ENCODE data around the gene PGAM2.

PGAM2 gene

GRCh38 chr7:44099669-44100068, 34.3 kb upstream of the PGAM2 start:
- Histone ChIP-seq H3K36me3 (ENCODE audit: insufficient read depth, low read length) (no peaks in the 10 kb centered on the region), H3K4me3 (ENCODE audit: low read length) (no peak overlapping the region), H3K9me3 (ENCODE audit: low read length) (no peaks in the 10 kb centered on the region), H3K27me3 (ENCODE audit: insufficient read depth, low read length) (peaks cover 4% of the 10 kb centered on the region), H2AFZ (ENCODE audit: low read depth, low read length) (no peak overlapping the region), H3K4me1 (ENCODE audit: insufficient read depth, low read length) (peaks cover 9% of the 10 kb centered on the region)

- Histone ChIP-seq H3K27me3 (ENCODE audit: insufficient read depth, low read length) (peaks cover 4% of the 10 kb centered on the region), H3K4me1 (ENCODE audit: insufficient read depth, low read length) (peaks cover 9% of the 10 kb centered on the region), H3K36me3 (ENCODE audit: insufficient read depth, low read length) (no peaks in the 10 kb centered on the region), H3K4me3 (ENCODE audit: low read length) (no peak overlapping the region), H2AFZ (ENCODE audit: low read depth, low read length) (no peak overlapping the region), H3K9me3 (ENCODE audit: low read length) (no peaks in the 10 kb centered on the region)
These were observed 33.0 kb upstream of the PGAM2 start for GRCh38 chr7:44098092-44099068.

- no peak overlapping the region for H2AFZ ChIP-seq (ENCODE audit: low read depth, low read length)
- H3K27me3 ChIP-seq (ENCODE audit: insufficient read depth, low read length): no peaks in the 10 kb centered on the region
- H3K4me1 ChIP-seq (ENCODE audit: insufficient read depth, low read length): peaks cover 9% of the 10 kb centered on the region
- no peak overlapping the region for H3K4me3 ChIP-seq (ENCODE audit: low read length)
- no peaks in the 10 kb centered on the region for H3K36me3 ChIP-seq (ENCODE audit: insufficient read depth, low read length)
- no peaks in the 10 kb centered on the region for H3K9me3 ChIP-seq (ENCODE audit: low read length)
These were observed 31.9 kb upstream of the PGAM2 start for GRCh38 chr7:44097064-44097932.

- no peak overlapping the region for H2AFZ ChIP-seq (ENCODE audit: low read depth, low read length)
- no peak overlapping the region for H3K4me3 ChIP-seq (ENCODE audit: low read length)
- H3K27me3 ChIP-seq (ENCODE audit: insufficient read depth, low read length): no peaks in the 10 kb centered on the region
- peaks cover 9% of the 10 kb centered on the region for H3K4me1 ChIP-seq (ENCODE audit: insufficient read depth, low read length)
- H3K9me3 ChIP-seq (ENCODE audit: low read length): no peaks in the 10 kb centered on the region
- H3K36me3 ChIP-seq (ENCODE audit: insufficient read depth, low read length): no peaks in the 10 kb centered on the region
These were observed 31.0 kb upstream of the PGAM2 start for GRCh38 chr7:44096326-44096881.

- Histone ChIP-seq H3K9me3 (ENCODE audit: low read length) (no peaks in the 10 kb centered on the region), H3K36me3 (ENCODE audit: insufficient read depth, low read length) (no peaks in the 10 kb centered on the region), H3K4me1 (ENCODE audit: insufficient read depth, low read length) (peaks cover 8% of the 10 kb centered on the region), H3K27me3 (ENCODE audit: insufficient read depth, low read length) (no peaks in the 10 kb centered on the region), H2AFZ (ENCODE audit: low read depth, low read length) (no peak overlapping the region), H3K4me3 (ENCODE audit: low read length) (no peak overlapping the region)
These were observed 30.4 kb upstream of the PGAM2 start for GRCh38 chr7:44095781-44096180.

- Histone ChIP-seq H3K4me3 (ENCODE audit: low read length) (no peak overlapping the region), H3K36me3 (ENCODE audit: insufficient read depth, low read length) (no peaks in the 10 kb centered on the region), H3K9me3 (ENCODE audit: low read length) (no peaks in the 10 kb centered on the region), H3K27me3 (ENCODE audit: insufficient read depth, low read length) (no peaks in the 10 kb centered on the region), H3K4me1 (ENCODE audit: insufficient read depth, low read length) (peaks cover 5% of the 10 kb centered on the region), H2AFZ (ENCODE audit: low read depth, low read length) (no peak overlapping the region)
These were observed 29.7 kb upstream of the PGAM2 start for GRCh38 chr7:44094883-44095592.

GRCh38 chr7:44094365-44094764, 29.0 kb upstream of the PGAM2 start:
- Histone ChIP-seq H3K9me3 (ENCODE audit: low read length) (no peaks in the 10 kb centered on the region), H2AFZ (ENCODE audit: low read depth, low read length) (no peak overlapping the region), H3K36me3 (ENCODE audit: insufficient read depth, low read length) (no peaks in the 10 kb centered on the region), H3K4me3 (ENCODE audit: low read length) (no peak overlapping the region), H3K27me3 (ENCODE audit: insufficient read depth, low read length) (no peaks in the 10 kb centered on the region), H3K4me1 (ENCODE audit: insufficient read depth, low read length) (no peaks in the 10 kb centered on the region)

- H3K9me3 ChIP-seq (ENCODE audit: low read length): no peaks in the 10 kb centered on the region
- no peak overlapping the region for H2AFZ ChIP-seq (ENCODE audit: low read depth, low read length)
- no peaks in the 10 kb centered on the region for H3K36me3 ChIP-seq (ENCODE audit: insufficient read depth, low read length)
- no peak overlapping the region for H3K4me3 ChIP-seq (ENCODE audit: low read length)
- no peaks in the 10 kb centered on the region for H3K27me3 ChIP-seq (ENCODE audit: insufficient read depth, low read length)
- no peaks in the 10 kb centered on the region for H3K4me1 ChIP-seq (ENCODE audit: insufficient read depth, low read length)
These were observed 27.8 kb upstream of the PGAM2 start for GRCh38 chr7:44093102-44093641.

- H2AFZ ChIP-seq (ENCODE audit: low read depth, low read length): no peak overlapping the region
- H3K4me3 ChIP-seq (ENCODE audit: low read length): no peak overlapping the region
- no peaks in the 10 kb centered on the region for H3K4me1 ChIP-seq (ENCODE audit: insufficient read depth, low read length)
- no peaks in the 10 kb centered on the region for H3K36me3 ChIP-seq (ENCODE audit: insufficient read depth, low read length)
- H3K27me3 ChIP-seq (ENCODE audit: insufficient read depth, low read length): peaks cover 7% of the 10 kb centered on the region
- no peaks in the 10 kb centered on the region for H3K9me3 ChIP-seq (ENCODE audit: low read length)
These were observed 22.8 kb upstream of the PGAM2 start for GRCh38 chr7:44087911-44088838.

- Histone ChIP-seq H3K27me3 (ENCODE audit: insufficient read depth, low read length) (peaks cover 7% of the 10 kb centered on the region), H3K4me1 (ENCODE audit: insufficient read depth, low read length) (no peaks in the 10 kb centered on the region), H3K36me3 (ENCODE audit: insufficient read depth, low read length) (no peaks in the 10 kb centered on the region), H2AFZ (ENCODE audit: low read depth, low read length) (no peak overlapping the region), H3K4me3 (ENCODE audit: low read length) (no peak overlapping the region), H3K9me3 (ENCODE audit: low read length) (no peaks in the 10 kb centered on the region)
These were observed 21.3 kb upstream of the PGAM2 start for GRCh38 chr7:44086627-44087026.

- no peaks in the 10 kb centered on the region for H3K36me3 ChIP-seq (ENCODE audit: insufficient read depth, low read length)
- peaks cover 2% of the 10 kb centered on the region for H3K4me1 ChIP-seq (ENCODE audit: insufficient read depth, low read length)
- H3K4me3 ChIP-seq (ENCODE audit: low read length): no peak overlapping the region
- H3K9me3 ChIP-seq (ENCODE audit: low read length): no peaks in the 10 kb centered on the region
- H2AFZ ChIP-seq (ENCODE audit: low read depth, low read length): no peak overlapping the region
- peaks cover 7% of the 10 kb centered on the region for H3K27me3 ChIP-seq (ENCODE audit: insufficient read depth, low read length)
These were observed 20.2 kb upstream of the PGAM2 start for GRCh38 chr7:44085546-44085945.

Measured in neuron (in vitro differentiated cells).